A549 (cell line): Measurements from ENCODE around the gene LMAN1. TPM values are rescaled to one million over a fixed set of nuclear protein-coding genes. Genes with fewer than 3 reads are reported as not detected.

Source experiments
- ATAC-seq, 2 experiments: fragments of 200-7000 bp in 1 of 2; fragments of >200 bp in 1 of 2; cut with Nextera tagmentation in 1 of 2; cut with Tn5 transposase in 1 of 2; 3 replicates each; pipeline versions ENCODE4 v1.8.0 to v1.9.1; 2018 to 2020; ENCODE audit warnings: mild to moderate bottlenecking in 1 of 2, moderate library complexity in 1 of 2
- CTCF ChIA-PET: fragments of 300-600 bp; sonication (Branson Sonifier 250); formaldehyde crosslinking; extraction: SDS; loops from one replicate; lab custom pipeline; 2021; ENCODE audit warnings: antibody characterized with exemption, inconsistent platforms; lab: Yijun Ruan, JAX
- POLR2A ChIA-PET: fragments of 350-600 bp; formaldehyde crosslinking; extraction: SDS; loops from one replicate; lab custom pipeline; 2021; ENCODE audit warnings: antibody characterized with exemption, inconsistent platforms; lab: Yijun Ruan, JAX
- DNase-seq, 2 experiments: peaks; one replicate each; pipeline versions ENCODE4 v3.0.0 to v3.0.0-alpha.2; 2011 to 2016; ENCODE audit warnings: low read depth in 1 of 2, low spot score in 1 of 2
- FAIRE-seq: peaks from 2 replicates; lab custom pipeline; 2011; peaks lifted over from hg19 to GRCh38; lab: Jason Lieb, UNC
- H3K27ac ChIP-seq, 2 experiments: fragments of >200 bp; sonication (Bioruptor Twin); formaldehyde crosslinking; 3 replicates each; pipeline ENCODE4 v1.5.1; 2016 to 2017
- H3K4me1 ChIP-seq: fragments of >200 bp; sonication (Bioruptor Twin); formaldehyde crosslinking; 3 replicates; pipeline ENCODE4 v1.6.1; 2016
- H3K4me2 ChIP-seq: fragments of >200 bp; sonication (Bioruptor Twin); formaldehyde crosslinking; 3 replicates; pipeline ENCODE4 v1.6.1; 2016
- H3K4me3 ChIP-seq: fragments of >200 bp; sonication (Bioruptor Twin); formaldehyde crosslinking; 3 replicates; pipeline ENCODE4 v1.5.1; 2016
- H3K9me3 ChIP-seq: fragments of >200 bp; sonication (Bioruptor Twin); formaldehyde crosslinking; 3 replicates; pipeline ENCODE4 v1.6.1; 2016
- EHF ChIP-seq: fragments of 250-450 bp; sonication (Bioruptor Pico); IDR thresholded peaks from 2 replicates; pipeline ENCODE4 v1.5.0; 2020; ENCODE audit warnings: mild to moderate bottlenecking
- EHMT2 ChIP-seq: fragments of 200-600 bp; sonication (generic); IDR thresholded peaks from 2 replicates; pipeline ENCODE4 v1.6.1; 2016; ENCODE audit warnings: antibody characterized with exemption, low read depth, mild to moderate bottlenecking, moderate library complexity
- FOSB ChIP-seq: fragments of 250-450 bp; sonication (Bioruptor Pico); IDR thresholded peaks from 2 replicates; pipeline ENCODE4 v1.5.0; 2020; ENCODE audit warnings: mild to moderate bottlenecking, moderate library complexity
- HDAC2 ChIP-seq: fragments of 200-600 bp; sonication (generic); IDR thresholded peaks from 2 replicates; pipeline ENCODE4 v1.6.1; 2016
- KDM1A ChIP-seq: fragments of 200-600 bp; sonication (generic); IDR thresholded peaks from 2 replicates; pipeline ENCODE4 v1.6.1; 2016; ENCODE audit warnings: low read depth, mild to moderate bottlenecking
- NR3C1 ChIP-seq: fragments of >200 bp; sonication (Bioruptor Twin); formaldehyde crosslinking; IDR thresholded peaks from 3 replicates; pipeline ENCODE4 v1.6.1; 2017
- POLR2A ChIP-seq: IDR thresholded peaks from 2 replicates; pipeline ENCODE4 v1.6.1; 2012; ENCODE audit warnings: mild to moderate bottlenecking, low read length
- SMC3 ChIP-seq: fragments of >200 bp; sonication (Bioruptor Twin); formaldehyde crosslinking; IDR thresholded peaks from 3 replicates; pipeline ENCODE4 v1.6.1; 2018; ENCODE audit warnings: inconsistent platforms
- ZFP36 ChIP-seq: fragments of 450-650 bp; IDR thresholded peaks from 2 replicates; pipeline ENCODE4 v1.6.1; 2014; ENCODE audit warnings: borderline replicate concordance; ENCODE audit not compliant: partially characterized antibody
- WGBS: methylation state at CpG from one replicate; pipeline ENCODE4 v1.1.6; 2017; ENCODE audit errors: missing lambda C conversion rate; 5-methylcytosine and 5-hydroxymethylcytosine counted together
- polyA plus RNA-seq, 4 experiments: library from polyadenylated mRNA; depleted of rRNA in 3 of 4; stranded (reverse); fragments of >200 nt; fragmentation: RNase III in 1 of 4; extraction: RNeasy Plus Mini Kit Qiagen cat#74134 plus additional on column Dnase treatment in 1 of 4; gene quantifications; 2 replicates in 3 of 4; 3 replicates in 1 of 4; pipeline ENCODE4 v1.2.3, GENCODE V29; 2011 to 2017
- TF ChIP-seq, protein P1 (sequence below): fragments of 200-600 bp; sonication (generic); IDR thresholded peaks from 2 replicates; pipeline ENCODE4 v1.6.1; 2016; ENCODE audit warnings: antibody characterized with exemption, mild to moderate bottlenecking, moderate library complexity
- TF ChIP-seq, protein P2 (sequence below): IDR thresholded peaks from 2 replicates; pipeline ENCODE4 v1.6.1; 2012
- TF ChIP-seq, protein P3 (sequence below): fragments of 250-450 bp; sonication (Bioruptor Pico); IDR thresholded peaks from 2 replicates; pipeline ENCODE4 v1.5.0; 2020; ENCODE audit warnings: low read depth, mild to moderate bottlenecking, moderate library complexity
- TF ChIP-seq, protein P4 (sequence below): fragments of 250-450 bp; sonication (Bioruptor Pico); IDR thresholded peaks from 2 replicates; pipeline ENCODE4 v1.5.0; 2021; ENCODE audit warnings: mild to moderate bottlenecking, moderate library complexity, borderline replicate concordance

Gene LMAN1
- polyA plus RNA-seq, 2 of the 4 experiments (the other 2 are of a cell fraction), result 56.2 to 94.0 TPM

DNA sequence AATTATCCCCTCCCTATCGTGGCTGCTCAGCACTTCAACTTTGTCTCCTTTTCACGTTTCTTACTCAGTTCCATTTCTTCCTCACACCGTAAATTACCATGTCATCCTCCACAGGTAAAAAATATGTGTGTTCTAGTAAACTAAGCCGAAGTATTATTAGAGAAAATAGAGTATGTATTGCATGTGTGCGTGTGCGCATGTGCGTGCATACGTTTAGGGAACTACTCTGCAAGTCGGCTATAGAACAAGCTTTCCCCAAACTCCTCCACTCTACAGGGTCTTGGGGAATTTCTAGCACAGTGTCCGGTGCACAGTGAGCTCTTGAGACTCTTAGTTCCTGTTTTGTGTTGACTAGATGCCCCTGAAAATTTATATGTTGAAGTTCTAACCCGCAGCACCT, 76.7 kb downstream of the LMAN1 start:
- TF ChIP-seq, protein P1, sequence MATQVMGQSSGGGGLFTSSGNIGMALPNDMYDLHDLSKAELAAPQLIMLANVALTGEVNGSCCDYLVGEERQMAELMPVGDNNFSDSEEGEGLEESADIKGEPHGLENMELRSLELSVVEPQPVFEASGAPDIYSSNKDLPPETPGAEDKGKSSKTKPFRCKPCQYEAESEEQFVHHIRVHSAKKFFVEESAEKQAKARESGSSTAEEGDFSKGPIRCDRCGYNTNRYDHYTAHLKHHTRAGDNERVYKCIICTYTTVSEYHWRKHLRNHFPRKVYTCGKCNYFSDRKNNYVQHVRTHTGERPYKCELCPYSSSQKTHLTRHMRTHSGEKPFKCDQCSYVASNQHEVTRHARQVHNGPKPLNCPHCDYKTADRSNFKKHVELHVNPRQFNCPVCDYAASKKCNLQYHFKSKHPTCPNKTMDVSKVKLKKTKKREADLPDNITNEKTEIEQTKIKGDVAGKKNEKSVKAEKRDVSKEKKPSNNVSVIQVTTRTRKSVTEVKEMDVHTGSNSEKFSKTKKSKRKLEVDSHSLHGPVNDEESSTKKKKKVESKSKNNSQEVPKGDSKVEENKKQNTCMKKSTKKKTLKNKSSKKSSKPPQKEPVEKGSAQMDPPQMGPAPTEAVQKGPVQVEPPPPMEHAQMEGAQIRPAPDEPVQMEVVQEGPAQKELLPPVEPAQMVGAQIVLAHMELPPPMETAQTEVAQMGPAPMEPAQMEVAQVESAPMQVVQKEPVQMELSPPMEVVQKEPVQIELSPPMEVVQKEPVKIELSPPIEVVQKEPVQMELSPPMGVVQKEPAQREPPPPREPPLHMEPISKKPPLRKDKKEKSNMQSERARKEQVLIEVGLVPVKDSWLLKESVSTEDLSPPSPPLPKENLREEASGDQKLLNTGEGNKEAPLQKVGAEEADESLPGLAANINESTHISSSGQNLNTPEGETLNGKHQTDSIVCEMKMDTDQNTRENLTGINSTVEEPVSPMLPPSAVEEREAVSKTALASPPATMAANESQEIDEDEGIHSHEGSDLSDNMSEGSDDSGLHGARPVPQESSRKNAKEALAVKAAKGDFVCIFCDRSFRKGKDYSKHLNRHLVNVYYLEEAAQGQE, result no peak
- TF ChIP-seq, protein P2, sequence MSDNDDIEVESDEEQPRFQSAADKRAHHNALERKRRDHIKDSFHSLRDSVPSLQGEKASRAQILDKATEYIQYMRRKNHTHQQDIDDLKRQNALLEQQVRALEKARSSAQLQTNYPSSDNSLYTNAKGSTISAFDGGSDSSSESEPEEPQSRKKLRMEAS, result no peak
- TF ChIP-seq EHF (CRISPR knock-in tag) (no peak), ZFP36 (no peak), POLR2A (no peak)
- FAIRE-seq (no peak), ATAC-seq (no peak), DNase-seq (no peak)
- Histone ChIP-seq H3K27ac (no peak overlapping the region), H3K4me1 (no peaks in the 10 kb centered on the region), H3K4me3 (no peak overlapping the region), H3K4me2 (no peak overlapping the region), H3K9me3 (no peaks in the 10 kb centered on the region)
- ChIA-PET CTCF (interaction anchor here (0.7 to 0.8 kb wide), 2 partner anchors 11 to 34 kb away, joined by 3 read pairs; no protein-coding TSS in a partner anchor), POLR2A (no interaction called here)
- 32% methylated on average over 11 of the region's 11 CpGs for WGBS

DNA sequence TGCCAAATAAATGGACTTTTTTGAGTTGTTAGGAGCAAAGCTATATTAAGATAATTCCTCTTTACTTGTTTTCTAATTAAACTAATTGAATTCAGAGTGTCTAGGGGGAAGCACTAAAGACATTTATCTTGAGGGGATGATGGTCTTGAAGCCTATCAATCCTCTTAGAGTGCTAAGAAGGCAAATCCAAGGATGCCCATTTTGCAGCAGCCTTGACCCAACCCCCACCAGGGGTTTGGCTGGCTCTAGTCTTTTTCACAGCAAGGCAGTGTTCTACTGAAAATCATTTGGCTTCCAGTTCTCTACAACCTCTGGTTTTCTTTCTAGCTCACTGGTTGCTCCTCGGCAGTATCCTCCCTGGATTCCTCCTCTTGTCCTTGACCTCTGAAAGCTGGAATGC, 79.3 kb downstream of the LMAN1 start:
- no peak for ATAC-seq
- no peak for DNase-seq
- Histone ChIP-seq H3K4me1 (no peaks in the 10 kb centered on the region), H3K4me2 (no peak overlapping the region)
- POLR2A ChIA-PET, result no interaction called here
- no peak for FAIRE-seq
- TF ChIP-seq, protein P3, sequence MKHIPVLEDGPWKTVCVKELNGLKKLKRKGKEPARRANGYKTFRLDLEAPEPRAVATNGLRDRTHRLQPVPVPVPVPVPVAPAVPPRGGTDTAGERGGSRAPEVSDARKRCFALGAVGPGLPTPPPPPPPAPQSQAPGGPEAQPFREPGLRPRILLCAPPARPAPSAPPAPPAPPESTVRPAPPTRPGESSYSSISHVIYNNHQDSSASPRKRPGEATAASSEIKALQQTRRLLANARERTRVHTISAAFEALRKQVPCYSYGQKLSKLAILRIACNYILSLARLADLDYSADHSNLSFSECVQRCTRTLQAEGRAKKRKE (CRISPR knock-in tag), result no peak
- no peak for TF ChIP-seq SMC3
- no peak for TF ChIP-seq HDAC2
- TF ChIP-seq FOSB, result no peak
- TF ChIP-seq NR3C1, result no peak
- TF ChIP-seq, all 56 proteins: peak for 0
- H3K4me3 ChIP-seq, result no peak overlapping the region
- 43% methylated on average over 1 of the region's 1 CpG for WGBS
- no peaks in the 10 kb centered on the region for H3K9me3 ChIP-seq
- CTCF ChIA-PET, result interaction anchor here (1.3 to 3.0 kb wide), 3 partner anchors 10 to 123 kb away, joined by 3 to 17 read pairs (median 3); no protein-coding TSS in a partner anchor
- H3K27ac ChIP-seq, result no peak overlapping the region

DNA sequence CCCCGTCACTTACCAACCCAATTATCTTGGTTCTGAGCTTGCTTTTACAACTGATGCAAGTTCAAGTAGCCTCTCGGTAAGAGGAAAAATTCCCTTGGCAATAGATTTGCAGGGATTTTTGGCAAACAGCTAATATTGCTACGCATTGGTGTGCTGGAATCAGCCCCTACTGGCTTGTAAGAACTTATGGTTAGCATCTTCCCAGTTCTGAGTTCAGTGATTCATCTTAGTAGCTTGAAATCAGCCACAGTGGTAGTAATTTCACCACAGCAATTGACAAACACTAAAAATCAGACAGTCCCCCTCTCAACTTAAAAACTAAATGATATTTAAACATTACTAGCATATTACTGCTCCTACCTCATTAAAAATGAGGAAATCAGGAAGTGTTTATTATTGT, 79.9 kb downstream of the LMAN1 start:
- no peak for FAIRE-seq
- DNase-seq, result no peak
- no peak overlapping the region for H3K4me2 ChIP-seq
- ATAC-seq, result no peak
- ChIA-PET POLR2A (no interaction called here), CTCF (interaction anchor here (1.4 to 3.0 kb wide), 2 partner anchors 10 to 123 kb away, joined by 3 to 17 read pairs; no protein-coding TSS in a partner anchor)
- no peak overlapping the region for H3K4me3 ChIP-seq
- no peaks in the 10 kb centered on the region for H3K9me3 ChIP-seq
- TF ChIP-seq KDM1A, result no peak
- no peak for TF ChIP-seq EHF (CRISPR knock-in tag)
- TF ChIP-seq POLR2A, result no peak
- no peak for TF ChIP-seq EHMT2
- TF ChIP-seq, protein P3 (CRISPR knock-in tag), result no peak
- TF ChIP-seq, protein P4, sequence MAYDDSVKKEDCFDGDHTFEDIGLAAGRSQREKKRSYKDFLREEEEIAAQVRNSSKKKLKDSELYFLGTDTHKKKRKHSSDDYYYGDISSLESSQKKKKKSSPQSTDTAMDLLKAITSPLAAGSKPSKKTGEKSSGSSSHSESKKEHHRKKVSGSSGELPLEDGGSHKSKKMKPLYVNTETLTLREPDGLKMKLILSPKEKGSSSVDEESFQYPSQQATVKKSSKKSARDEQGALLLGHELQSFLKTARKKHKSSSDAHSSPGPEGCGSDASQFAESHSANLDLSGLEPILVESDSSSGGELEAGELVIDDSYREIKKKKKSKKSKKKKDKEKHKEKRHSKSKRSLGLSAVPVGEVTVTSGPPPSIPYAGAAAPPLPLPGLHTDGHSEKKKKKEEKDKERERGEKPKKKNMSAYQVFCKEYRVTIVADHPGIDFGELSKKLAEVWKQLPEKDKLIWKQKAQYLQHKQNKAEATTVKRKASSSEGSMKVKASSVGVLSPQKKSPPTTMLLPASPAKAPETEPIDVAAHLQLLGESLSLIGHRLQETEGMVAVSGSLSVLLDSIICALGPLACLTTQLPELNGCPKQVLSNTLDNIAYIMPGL (CRISPR knock-in tag), result no peak
- no peak for TF ChIP-seq FOSB
- WGBS, result 42% methylated on average over 3 of the region's 3 CpGs
- H3K4me1 ChIP-seq, result no peaks in the 10 kb centered on the region
- H3K27ac ChIP-seq, result no peak overlapping the region
